ENCODE measurements around the gene TP53I13. TPM values are rescaled to one million over a fixed set of nuclear protein-coding genes. Genes with fewer than 3 reads are reported as not detected.

TP53I13 gene
- total and polyA plus RNA-seq, 2 of the 4 experiments (the other 2 are of a cell fraction): 22.0 to 48.3 TPM

GRCh38 chr17:29587591-29587990, 19.1 kb downstream of the TP53I13 start (continued):
- TF ChIP-seq NFE2L2 (IDR thresholded peaks at IDR 0.05; ENCODE audit: low read depth, low read length) (no peak), CHD1 (IDR thresholded peaks at IDR 0.05; ENCODE audit: low read depth, low read length) (no peak), RFX5 (IDR thresholded peaks at IDR 0.05; ENCODE audit: low read depth, low read length) (no peak)

GRCh38 chr17:29588017-29588561, 19.6 kb downstream of the TP53I13 start:
- no peak overlapping the region for H2BK15ac ChIP-seq (ENCODE audit: low read depth, low read length)
- H3K36me3 ChIP-seq (ENCODE audit: control insufficient read depth, insufficient read depth, low read length): peaks cover 4% of the 10 kb centered on the region
- H3K9me1 ChIP-seq (ENCODE audit: insufficient read depth, low read length): peaks cover 26% of the 10 kb centered on the region
- no peaks in the 10 kb centered on the region for H3K27me3 ChIP-seq (ENCODE audit: control insufficient read depth, insufficient read depth, low read length)
- H3K56ac ChIP-seq (ENCODE audit: extremely low read depth, insufficient read depth, low read length): peak overlapping the region; percentile 18; the same call in 1 of the 2 replicates
- WGBS, 2 experiments (ENCODE audit: extremely low coverage in 2 of 2, insufficient read length in 1 of 2): 4% methylated on average over 3 of the region's 8 CpGs; no CpG with 5 or more reads in 1 of the 2 experiments
- DNase-seq: no peak
- H2BK5ac ChIP-seq (ENCODE audit: low read depth, low read length, poor library complexity, severe bottlenecking): peak overlapping the region; percentile 43
- no peak overlapping the region for H4K5ac ChIP-seq (ENCODE audit: low read depth, low read length)
- no peak overlapping the region for H2BK20ac ChIP-seq (ENCODE audit: low read depth, low read length)
- H3K4ac ChIP-seq (ENCODE audit: low read depth, low read length): peak overlapping the region; percentile 77
- peaks cover 44% of the 10 kb centered on the region for H3K4me1 ChIP-seq (ENCODE audit: control insufficient read depth, insufficient read depth, low read length)
- H4K20me1 ChIP-seq (ENCODE audit: insufficient read depth, low read length): peaks cover 63% of the 10 kb centered on the region
- peak overlapping the region; percentile 92 for H3K4me2 ChIP-seq (ENCODE audit: low read depth, low read length)
- peak overlapping the region; percentile 85 for H3K4me3 ChIP-seq (ENCODE audit: insufficient read depth, low read depth, low read length)
- no peak overlapping the region for H2BK120ac ChIP-seq (ENCODE audit: low read depth, low read length)
- H2AK5ac ChIP-seq (ENCODE audit: low read depth, low read length): peak overlapping the region; percentile 73
- H2AK9ac ChIP-seq (replicated peaks; ENCODE audit: low read depth, low read length, poor library complexity): peak overlapping the region; percentile 93
- H3K14ac ChIP-seq (replicated peaks; ENCODE audit: low read depth, low read length): peak overlapping the region; percentile 77
- no TSS peak for BruUV-seq (replicated peaks)
- peaks cover 33 to 70% of the 10 kb centered on the region in 2 experiments for H3K79me1 ChIP-seq (ENCODE audit: low read depth in 1 of 2, low read length in 2 of 2)
- intact Hi-C loops (cut with micrococcal nuclease) (loop anchor here (1.0 kb wide), 1 partner anchor 294 kb away; the partner anchor contains the start of gene NUFIP2), in situ Hi-C loops (cut with MboI; ENCODE audit: low sequenced_read_pairs) (no loop called here), dilution Hi-C loops (cut with HindIII; ENCODE audit: low sequenced_read_pairs, unreplicated experiment) (no loop called here)
- ChIA-PET CTCF (interaction anchor here (1.1 kb wide), 1 partner anchor 15 kb away, joined by 3 read pairs; no protein-coding TSS in a partner anchor), POLR2A (ENCODE audit: unreplicated experiment) (no interaction called here)
- peak overlapping the region; percentile 21; the same call in 1 of the 2 replicates for H4K91ac ChIP-seq (ENCODE audit: insufficient read depth, low read depth, low read length)
- H4K8ac ChIP-seq (ENCODE audit: low read depth in 2 of 2, low read length in 2 of 2): peak overlapping the region in 1 of 2 experiments; percentile 19; a peak in 1 of 4 replicates
- peak overlapping the region; percentile 76 for H3K9ac ChIP-seq (ENCODE audit: low read depth, low read length)
- peak overlapping the region; percentile 79 for H3K23ac ChIP-seq (ENCODE audit: low read depth, low read length)
- no peak overlapping the region for H3K18ac ChIP-seq (ENCODE audit: low read depth, low read length)
- H3K27ac ChIP-seq (ENCODE audit: insufficient read depth, low read length): peak overlapping the region; percentile 59
- ATAC-seq (ENCODE audit: low read depth): no peak
- H3K9me3 ChIP-seq (ENCODE audit: control insufficient read depth, insufficient read depth, low read length): no peaks in the 10 kb centered on the region
- H2AFZ ChIP-seq (replicated peaks; ENCODE audit: low read length, poor library complexity): peak overlapping the region; percentile 80
- TF ChIP-seq CHD1 (IDR thresholded peaks at IDR 0.05; ENCODE audit: low read depth, low read length): no peak
- TF ChIP-seq MAFK (IDR thresholded peaks at IDR 0.05; ENCODE audit: low read depth, low read length): no peak
- no peak for TF ChIP-seq POLR2A (IDR thresholded peaks at IDR 0.05; ENCODE audit: low read depth, low read length)
- no peak for TF ChIP-seq SMC3 (IDR thresholded peaks at IDR 0.05; ENCODE audit: low read depth, low read length)
- no peak for TF ChIP-seq RFX5 (IDR thresholded peaks at IDR 0.05; ENCODE audit: low read depth, low read length)
- no peak for TF ChIP-seq FOS (IDR thresholded peaks at IDR 0.05; ENCODE audit: low read depth, low read length)
- no peak for TF ChIP-seq USF2 (IDR thresholded peaks at IDR 0.05; ENCODE audit: low read depth, low read length)
- TF ChIP-seq NFE2L2 (IDR thresholded peaks at IDR 0.05; ENCODE audit: low read depth, low read length): no peak
- no peak for TF ChIP-seq RAD21 (IDR thresholded peaks at IDR 0.05; ENCODE audit: low read length)
- TF ChIP-seq CEBPB (IDR thresholded peaks at IDR 0.05; ENCODE audit: low read depth, low read length): no peak
- no peak for TF ChIP-seq MAZ (IDR thresholded peaks at IDR 0.05; ENCODE audit: borderline replicate concordance, low read depth, low read length)
- no peak for TF ChIP-seq BHLHE40 (IDR thresholded peaks at IDR 0.05; ENCODE audit: low read depth, low read length)
- no peak for TF ChIP-seq RCOR1 (IDR thresholded peaks at IDR 0.05; ENCODE audit: insufficient replicate concordance, low read length)
- TF ChIP-seq CTCF (conservative IDR thresholded peaks at IDR 0.05; ENCODE audit: low read depth, low read length): no peak
- TF ChIP-seq MXI1 (IDR thresholded peaks at IDR 0.05; ENCODE audit: borderline replicate concordance, low read depth, low read length): no peak

All from IMR-90 (cell line).